DMS 273 (cell line): ENCODE measurements around the gene DNAJC11.
"Not testable (repeated sequence)": the region's sequence is repeated elsewhere in the genome, so short reads cannot be mapped to it uniquely, and the experiment has no call there.

Experiments used
- DNase-seq: peaks from one replicate; lab custom pipeline; 2025; ENCODE audit not compliant: unreplicated experiment; lab: John Stamatoyannopoulos, UW

The DNAJC11 gene

GRCh38 chr1:6653436-6654290 lies 48.0 kb downstream of the DNAJC11 start:
- peak; percentile 58 for DNase-seq

DNA sequence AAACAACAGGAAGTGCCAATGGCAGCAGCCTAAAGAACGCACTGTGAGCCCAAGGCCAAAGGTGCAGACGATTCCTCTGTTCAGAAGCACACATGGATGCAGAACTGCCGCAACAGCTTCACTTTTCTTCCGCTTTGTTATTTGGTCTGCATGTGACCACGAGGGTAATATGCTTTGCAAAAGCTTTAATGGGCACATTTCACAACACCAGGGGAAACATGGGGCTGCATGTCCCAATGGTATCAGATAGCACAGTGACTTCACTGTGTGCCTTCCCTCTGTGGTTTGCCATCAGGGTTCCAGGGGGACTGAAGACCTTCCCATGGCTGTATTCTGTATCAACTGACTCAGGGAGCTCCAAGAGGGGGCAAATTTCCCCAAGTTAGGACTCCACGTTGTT lies 48.6 kb downstream of the DNAJC11 start:
- DNase-seq = no peak

DNA sequence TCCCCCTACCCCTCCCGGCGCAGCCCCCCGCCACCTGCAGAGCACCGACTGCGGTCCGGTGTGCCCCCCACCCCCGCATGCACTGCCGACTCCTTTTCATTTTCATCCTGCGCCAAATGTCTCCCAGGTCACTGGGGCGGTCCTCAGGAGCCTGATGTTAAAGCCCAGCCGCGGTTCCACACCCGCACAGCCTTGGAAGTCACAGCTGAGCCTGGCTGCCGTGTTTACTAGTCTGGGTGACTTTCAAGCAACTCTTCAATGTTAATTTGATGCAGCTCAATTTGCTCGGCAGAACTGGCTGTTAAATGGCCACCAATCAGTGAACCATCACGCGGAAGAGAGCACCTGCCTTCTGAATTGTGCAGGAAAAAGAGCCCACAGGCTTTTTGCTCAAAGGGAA lies 49.7 kb downstream of the DNAJC11 start:
- DNase-seq = no peak

DNA sequence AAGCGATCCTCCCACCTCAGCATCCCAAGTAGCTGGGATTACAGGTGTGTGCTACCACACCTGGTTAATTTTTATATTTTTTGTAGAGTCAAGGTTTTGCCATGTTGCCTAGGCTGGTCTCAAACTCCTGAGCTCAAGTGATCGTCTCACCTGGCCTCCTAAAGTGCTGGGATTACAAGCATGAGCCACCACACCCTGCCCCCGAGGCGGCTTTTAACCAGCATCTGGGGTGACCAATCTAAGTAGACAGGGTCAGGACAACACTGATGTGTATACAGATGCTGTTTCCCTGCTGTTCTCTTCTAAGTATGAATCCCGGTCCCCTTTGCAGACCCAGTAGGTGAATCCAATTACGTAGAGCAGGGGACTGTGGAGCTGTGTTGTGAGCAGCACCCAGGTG lies 53.1 kb downstream of the DNAJC11 start:
- no peak for DNase-seq

GRCh38 chr1:6646499-6647148 lies 55.0 kb downstream of the DNAJC11 start:
- DNase-seq = peak; percentile 69

- no peak for DNase-seq
Observed at GRCh38 chr1:6645018-6645417, 56.6 kb downstream of the DNAJC11 start.

DNA sequence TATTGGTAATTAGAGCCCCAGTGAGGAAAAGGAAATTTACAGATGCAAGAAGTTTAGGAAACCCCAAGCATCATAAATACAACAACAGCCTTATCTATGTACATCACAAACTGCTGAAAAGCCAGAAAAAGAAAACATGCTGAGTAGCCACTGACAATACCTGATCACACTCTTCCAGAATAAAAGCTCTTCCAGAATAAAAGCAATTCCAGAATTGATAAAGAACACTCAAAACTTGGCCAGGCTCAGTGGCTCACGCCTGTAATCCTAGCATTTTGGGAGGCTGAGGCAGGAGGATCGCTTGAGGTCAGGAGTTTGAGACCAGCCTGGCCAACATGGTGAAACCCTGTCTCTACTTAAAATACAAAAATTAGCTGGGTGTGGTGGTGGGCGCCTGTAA lies 60.7 kb downstream of the DNAJC11 start:
- DNase-seq = not testable (repeated sequence)

GRCh38 chr1:6638226-6638625 lies 63.4 kb downstream of the DNAJC11 start:
- peak; percentile 36 for DNase-seq

GRCh38 chr1:6637770-6638169 lies 63.8 kb downstream of the DNAJC11 start:
- no peak for DNase-seq

DNA sequence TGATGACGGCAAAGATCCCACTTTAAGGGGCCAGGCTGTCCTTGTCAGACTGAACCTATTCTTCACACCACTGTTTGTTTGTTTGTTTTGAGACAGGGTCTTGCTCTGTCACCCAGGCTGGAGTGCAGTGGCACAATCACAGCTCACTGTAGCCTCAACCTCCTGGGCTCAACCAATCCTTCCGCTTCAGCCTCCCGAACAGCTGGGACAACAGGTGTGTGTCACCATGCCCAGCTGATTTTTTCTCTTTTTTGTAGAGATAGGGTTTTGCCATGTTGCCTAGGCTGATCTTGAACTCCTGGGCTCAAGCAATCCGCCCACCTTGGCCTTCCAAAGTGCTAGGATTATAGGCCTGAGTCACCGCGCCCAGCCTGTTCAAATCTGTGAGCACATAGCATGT lies 64.8 kb downstream of the DNAJC11 start:
- not testable (repeated sequence) for DNase-seq

DNA sequence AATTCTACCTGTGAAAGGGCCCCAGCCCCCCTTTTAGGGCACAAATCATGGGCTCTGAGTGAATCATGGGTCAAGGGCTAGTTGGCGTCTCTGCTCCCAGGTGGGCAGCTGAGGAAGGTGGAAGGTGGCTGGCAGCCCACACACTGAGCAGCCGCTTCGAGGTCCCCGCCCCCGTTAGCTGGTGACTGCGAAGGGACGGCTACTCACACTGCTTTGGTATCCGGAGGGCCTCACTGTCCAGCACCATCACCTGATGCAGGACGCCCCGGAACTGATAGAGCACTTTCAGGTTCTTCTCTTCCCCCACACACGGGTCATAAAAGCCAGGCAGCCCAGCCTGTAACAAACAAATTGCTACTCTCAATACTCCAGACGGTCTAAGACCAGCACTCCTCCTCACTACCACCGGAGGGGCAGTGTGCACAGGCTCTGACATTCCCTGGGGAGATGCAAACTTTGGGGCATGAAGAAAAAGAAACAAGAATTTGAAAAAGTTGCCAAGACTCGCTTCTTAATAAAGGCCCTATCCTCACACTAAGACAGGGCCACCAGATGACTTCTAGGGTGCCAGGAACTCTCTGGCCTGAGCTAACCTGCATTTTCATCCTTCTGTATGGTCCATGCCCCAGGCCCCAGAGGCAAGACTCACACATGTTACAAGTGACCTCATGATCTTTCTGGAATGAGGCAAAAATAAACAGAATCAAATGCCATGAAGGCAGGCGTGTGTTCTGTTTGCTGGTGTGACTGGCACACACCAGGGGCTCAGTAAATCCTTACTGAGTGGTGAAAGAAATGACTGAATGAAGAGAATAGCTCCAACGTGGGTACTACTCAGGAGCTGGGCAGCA lies 65.5 kb downstream of the DNAJC11 start:
- no peak for DNase-seq

DNA sequence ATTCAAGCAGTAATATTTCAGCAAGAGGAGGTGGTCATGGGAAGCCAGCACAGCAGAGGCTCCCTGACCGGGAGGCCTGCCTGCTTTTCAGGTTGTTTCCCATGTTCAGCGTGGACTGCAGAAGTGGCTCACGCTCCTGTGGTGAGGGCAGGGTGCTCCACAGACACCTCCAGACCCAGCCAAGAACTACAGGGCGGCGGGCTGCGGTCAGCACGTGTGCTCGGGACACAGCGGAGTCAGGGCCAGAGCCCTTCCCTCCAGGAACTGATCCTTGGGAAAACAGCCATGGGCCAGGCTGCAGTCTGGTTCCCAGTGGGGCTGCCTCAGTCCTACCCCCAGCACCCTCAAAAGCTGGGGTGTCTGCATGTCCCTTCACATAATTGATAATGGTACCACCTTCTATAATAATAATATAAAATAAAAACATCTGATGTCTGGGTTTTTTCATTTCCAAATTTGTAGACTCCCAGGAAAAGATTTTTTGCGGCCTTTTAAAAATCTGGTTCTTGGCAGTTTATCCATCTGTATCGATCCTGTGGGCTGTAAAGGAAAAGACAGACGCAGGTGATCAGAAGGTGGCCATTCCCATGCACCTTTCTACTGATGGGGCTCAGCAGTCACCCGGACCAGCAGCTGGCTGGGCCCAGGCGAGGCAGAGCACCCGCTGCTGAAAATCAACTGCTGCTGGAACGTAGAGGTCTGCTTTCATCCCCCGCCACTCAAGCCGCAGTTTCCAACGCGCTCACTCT lies 66.3 kb downstream of the DNAJC11 start:
- DNase-seq = no peak

GRCh38 chr1:6634371-6635052 lies 67.1 kb downstream of the DNAJC11 start:
- peak; percentile 76 for DNase-seq

DNA sequence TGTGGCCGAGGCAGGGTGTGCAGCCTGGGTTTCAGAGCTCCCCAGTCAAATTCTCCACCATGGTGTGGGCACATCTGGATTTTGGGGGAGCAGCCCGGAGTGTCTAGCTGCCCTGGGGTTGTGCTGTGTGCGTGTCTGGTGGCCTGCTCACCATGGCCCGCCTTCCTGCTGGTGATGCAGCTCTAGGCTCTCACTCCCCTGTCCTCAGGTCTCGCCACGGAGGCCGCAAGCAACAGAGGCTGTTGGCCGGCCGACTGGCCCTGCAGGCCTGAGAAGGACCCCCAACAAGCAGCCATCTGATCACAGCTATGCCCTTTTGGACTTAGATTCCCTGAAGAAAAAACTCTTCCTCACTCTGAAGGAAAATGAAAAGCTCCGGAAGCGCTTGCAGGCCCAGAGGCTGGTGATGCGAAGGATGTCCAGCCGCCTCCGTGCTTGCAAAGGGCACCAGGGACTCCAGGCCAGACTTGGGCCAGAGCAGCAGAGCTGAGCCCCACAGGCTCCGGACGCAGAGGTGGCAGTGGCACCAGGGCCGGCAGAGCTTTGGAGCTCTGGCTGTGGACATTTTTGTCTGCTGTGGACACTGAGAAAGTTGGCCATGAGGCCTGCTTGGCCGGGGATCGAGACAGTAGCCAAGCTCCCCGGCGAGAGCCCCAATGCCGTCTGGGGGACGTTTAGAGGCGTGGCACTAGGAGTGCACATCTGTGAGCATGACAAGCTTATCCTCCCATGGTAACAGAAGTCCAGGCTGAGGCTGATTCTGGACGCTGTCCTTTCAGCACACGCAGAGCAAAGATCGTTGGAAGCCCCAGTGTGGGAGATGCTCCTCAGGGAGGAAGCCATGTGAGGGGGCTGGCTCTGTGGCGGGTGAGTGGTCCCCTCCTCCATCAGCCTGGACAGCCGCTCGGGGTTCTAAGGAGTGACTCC lies 68.8 kb downstream of the DNAJC11 start:
- no peak for DNase-seq

DNA sequence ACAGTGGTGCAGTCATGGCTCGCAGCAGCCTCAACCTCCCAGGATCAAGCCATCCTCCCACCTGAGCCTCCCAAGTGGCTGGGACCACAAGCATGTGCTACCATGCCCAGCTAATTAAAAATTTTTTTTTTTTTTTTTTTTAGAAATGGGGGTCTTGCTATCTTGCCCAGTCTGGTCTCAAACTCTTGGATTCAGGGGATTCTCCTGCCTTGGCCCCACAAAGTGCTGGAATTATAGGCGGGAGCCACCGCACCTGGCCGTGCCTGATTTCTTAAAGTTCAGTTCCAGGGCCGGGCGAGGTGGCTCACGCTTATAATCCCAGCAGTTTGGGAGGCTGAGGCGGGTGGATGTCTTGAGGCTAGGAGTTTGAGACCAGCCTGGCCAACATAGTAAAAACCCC lies 70.6 kb downstream of the DNAJC11 start:
- no peak for DNase-seq

- no peak for DNase-seq
Observed at GRCh38 chr1:6630027-6630426, 71.6 kb downstream of the DNAJC11 start.

DNA sequence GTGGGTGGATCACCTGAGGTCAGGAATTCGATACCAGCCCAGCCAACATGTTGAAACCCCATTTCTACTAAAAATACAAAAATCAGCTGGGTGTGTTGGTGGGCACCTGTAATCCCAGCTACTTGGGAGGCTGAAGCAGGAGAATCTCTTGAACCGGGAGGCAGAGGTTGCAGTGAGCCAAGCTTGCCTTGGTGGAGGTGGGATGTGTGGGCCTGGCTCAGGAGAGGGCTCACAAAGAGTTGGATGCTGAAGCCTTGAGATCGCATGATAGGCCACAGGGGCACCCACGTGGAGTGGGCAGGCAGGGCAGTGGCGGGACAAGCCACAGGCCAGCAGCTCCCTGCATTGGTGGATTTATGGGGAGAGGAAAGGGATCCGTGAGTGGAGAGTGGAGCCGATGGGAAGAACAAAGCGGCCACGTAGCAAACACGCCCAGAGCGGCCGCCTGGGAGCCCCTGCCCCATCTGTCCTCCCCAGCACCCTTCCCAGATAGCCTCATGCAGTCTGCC lies 72.6 kb downstream of the DNAJC11 start:
- DNase-seq = no peak

- no peak for DNase-seq
Observed at GRCh38 chr1:6627841-6628545, 73.6 kb downstream of the DNAJC11 start.
